ENCODE data around the gene BMS1. TPM values are rescaled to one million over a fixed set of nuclear protein-coding genes. Genes with fewer than 3 reads are reported as not detected.
"Not testable (repeated sequence)": the region's sequence is repeated elsewhere in the genome, so short reads cannot be mapped to it uniquely, and the experiment has no call there.

BMS1 gene
- total and polyA plus RNA-seq, 3 donors from 2014 or later = 14.9 to 25.5 (median 23.5) TPM

DNA sequence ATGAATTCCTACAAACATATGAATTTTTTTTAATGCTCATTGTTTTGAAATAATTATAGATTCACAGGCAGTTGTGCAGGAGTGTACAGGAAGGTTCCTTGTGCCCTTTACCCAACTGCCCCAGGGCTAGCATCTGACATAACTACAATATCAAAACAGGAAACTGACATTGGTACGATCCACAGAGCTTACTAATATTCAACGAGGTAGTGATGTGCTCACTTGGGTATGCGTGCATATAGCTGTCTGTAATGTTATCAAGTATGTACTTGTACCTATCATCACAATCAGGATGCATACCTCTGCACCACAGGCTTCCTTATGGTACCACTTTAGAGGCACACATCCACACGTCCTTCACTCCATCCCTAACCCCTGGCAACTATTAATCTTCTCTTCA lies 68.3 kb downstream of the BMS1 start:
- Histone ChIP-seq H3K4me1 (no peaks in the 10 kb centered on the region), H3K27ac (no peak overlapping the region), H3K9me3 (no peaks in the 10 kb centered on the region), H3K27me3 (no peaks in the 10 kb centered on the region), H3K4me3 (no peak overlapping the region), H3K36me3 (ENCODE audit: low read depth, missing control alignments) (no peaks in the 10 kb centered on the region)
- no peak for DNase-seq
- intact Hi-C loops (cut with DNase I; ENCODE audit: low total_unique reads) = no loop called here
- 69 to 73% methylated on average over 4 of the region's 4 CpGs for WGBS, 2 donors
- TF ChIP-seq, protein P1, sequence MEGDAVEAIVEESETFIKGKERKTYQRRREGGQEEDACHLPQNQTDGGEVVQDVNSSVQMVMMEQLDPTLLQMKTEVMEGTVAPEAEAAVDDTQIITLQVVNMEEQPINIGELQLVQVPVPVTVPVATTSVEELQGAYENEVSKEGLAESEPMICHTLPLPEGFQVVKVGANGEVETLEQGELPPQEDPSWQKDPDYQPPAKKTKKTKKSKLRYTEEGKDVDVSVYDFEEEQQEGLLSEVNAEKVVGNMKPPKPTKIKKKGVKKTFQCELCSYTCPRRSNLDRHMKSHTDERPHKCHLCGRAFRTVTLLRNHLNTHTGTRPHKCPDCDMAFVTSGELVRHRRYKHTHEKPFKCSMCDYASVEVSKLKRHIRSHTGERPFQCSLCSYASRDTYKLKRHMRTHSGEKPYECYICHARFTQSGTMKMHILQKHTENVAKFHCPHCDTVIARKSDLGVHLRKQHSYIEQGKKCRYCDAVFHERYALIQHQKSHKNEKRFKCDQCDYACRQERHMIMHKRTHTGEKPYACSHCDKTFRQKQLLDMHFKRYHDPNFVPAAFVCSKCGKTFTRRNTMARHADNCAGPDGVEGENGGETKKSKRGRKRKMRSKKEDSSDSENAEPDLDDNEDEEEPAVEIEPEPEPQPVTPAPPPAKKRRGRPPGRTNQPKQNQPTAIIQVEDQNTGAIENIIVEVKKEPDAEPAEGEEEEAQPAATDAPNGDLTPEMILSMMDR (IDR thresholded peaks at IDR 0.05) = no peak
- no peak for TF ChIP-seq POLR2A (IDR thresholded peaks at IDR 0.05)

GRCh38 chr10:42859256-42859655 lies 76.7 kb downstream of the BMS1 start:
- Histone ChIP-seq H3K27me3 (no peaks in the 10 kb centered on the region), H3K36me3 (ENCODE audit: low read depth, missing control alignments) (no peaks in the 10 kb centered on the region), H3K4me3 (no peak overlapping the region), H3K9me3 (no peaks in the 10 kb centered on the region), H3K4me1 (no peaks in the 10 kb centered on the region), H3K27ac (no peak overlapping the region)
- DNase-seq = no peak
- WGBS, 2 donors = 40 to 48% methylated on average over 15 of the region's 15 CpGs
- intact Hi-C loops (cut with DNase I; ENCODE audit: low total_unique reads) = no loop called here
- no peak for TF ChIP-seq POLR2A (IDR thresholded peaks at IDR 0.05)
- TF ChIP-seq, protein P1 (IDR thresholded peaks at IDR 0.05) = no peak

DNA sequence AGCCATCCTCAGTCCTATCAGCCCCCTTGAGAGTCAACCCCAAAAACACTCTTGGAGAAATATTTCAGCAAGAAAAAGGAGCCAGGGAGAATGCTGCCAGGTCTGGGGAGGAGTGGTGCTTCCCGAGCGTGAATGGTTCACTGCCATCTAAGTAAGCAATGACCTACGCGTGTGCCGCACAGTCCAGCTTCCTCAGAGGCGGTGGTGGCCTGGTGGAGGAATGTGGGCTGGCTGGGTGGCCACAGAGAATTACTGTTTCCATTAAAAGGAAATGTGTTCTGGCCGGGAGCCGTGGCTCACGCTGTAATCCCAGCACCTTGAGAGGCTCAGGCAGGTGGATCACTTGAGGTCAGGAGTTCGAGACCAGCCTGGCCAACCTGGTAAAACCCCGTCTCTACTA lies 77.4 kb downstream of the BMS1 start:
- H3K27me3 ChIP-seq; H3K36me3 ChIP-seq (ENCODE audit: low read depth, missing control alignments); DNase-seq; H3K27ac ChIP-seq; intact Hi-C loops (cut with DNase I; ENCODE audit: low total_unique reads); H3K9me3 ChIP-seq; H3K4me1 ChIP-seq; H3K4me3 ChIP-seq: not testable (repeated sequence)
- 68 to 84% methylated on average over 11 of the region's 11 CpGs for WGBS, 2 donors

GRCh38 chr10:42862801-42863200 lies 80.2 kb downstream of the BMS1 start:
- WGBS, 2 donors = 67 to 74% methylated on average over 6 of the region's 6 CpGs
- H3K4me1 ChIP-seq; H3K36me3 ChIP-seq (ENCODE audit: low read depth, missing control alignments); intact Hi-C loops (cut with DNase I; ENCODE audit: low total_unique reads); H3K27ac ChIP-seq; H3K9me3 ChIP-seq; DNase-seq; H3K27me3 ChIP-seq; H3K4me3 ChIP-seq: not testable (repeated sequence)

GRCh38 chr10:42864575-42864974 lies 82.0 kb downstream of the BMS1 start:
- no peak overlapping the region for H3K27ac ChIP-seq

GRCh38 chr10:42865716-42866114 lies 83.1 kb downstream of the BMS1 start:
- DNase-seq = no peak
- no peak for TF ChIP-seq POLR2A (IDR thresholded peaks at IDR 0.05)
- TF ChIP-seq, protein P1 (IDR thresholded peaks at IDR 0.05) = no peak
- H3K27ac ChIP-seq = no peak overlapping the region
- no peaks in the 10 kb centered on the region for H3K27me3 ChIP-seq
- intact Hi-C loops (cut with DNase I; ENCODE audit: low total_unique reads) = no loop called here
- no peaks in the 10 kb centered on the region for H3K36me3 ChIP-seq (ENCODE audit: low read depth, missing control alignments)
- peaks cover 6% of the 10 kb centered on the region for H3K4me1 ChIP-seq
- peak overlapping the region; percentile 2 to 47 for H3K4me3 ChIP-seq
- no peaks in the 10 kb centered on the region for H3K9me3 ChIP-seq
- WGBS, 2 donors = 28 to 40% methylated on average over 11 to 18 of the region's 18 CpGs

More at GRCh38 chr10:42864575-42864974, 82.0 kb downstream of the BMS1 start:
- Histone ChIP-seq H3K36me3 (ENCODE audit: low read depth, missing control alignments) (no peaks in the 10 kb centered on the region), H3K9me3 (no peaks in the 10 kb centered on the region), H3K4me3 (no peak overlapping the region), H3K27me3 (no peaks in the 10 kb centered on the region), H3K4me1 (peaks cover 6% of the 10 kb centered on the region)
- WGBS, 2 donors = 27 to 30% methylated on average over 6 to 8 of the region's 8 CpGs
- DNase-seq = peak; percentile 68
- intact Hi-C loops (cut with DNase I; ENCODE audit: low total_unique reads) = no loop called here
- TF ChIP-seq, protein P1 (IDR thresholded peaks at IDR 0.05) = peak in 2 of 3 experiments; percentile 12 to 42
- TF ChIP-seq POLR2A (IDR thresholded peaks at IDR 0.05) = no peak

All from testis (tissue), 3 donors.